Measurements from ENCODE around the gene CYB5A. TPM values are rescaled to one million over a fixed set of nuclear protein-coding genes. Genes with fewer than 3 reads are reported as not detected.

Gene CYB5A
- total and polyA plus RNA-seq, 2 of the 8 experiments (the other 6 are each of a cell fraction or from before 2014, with no cell fraction given) = 154 to 195 TPM

DNA sequence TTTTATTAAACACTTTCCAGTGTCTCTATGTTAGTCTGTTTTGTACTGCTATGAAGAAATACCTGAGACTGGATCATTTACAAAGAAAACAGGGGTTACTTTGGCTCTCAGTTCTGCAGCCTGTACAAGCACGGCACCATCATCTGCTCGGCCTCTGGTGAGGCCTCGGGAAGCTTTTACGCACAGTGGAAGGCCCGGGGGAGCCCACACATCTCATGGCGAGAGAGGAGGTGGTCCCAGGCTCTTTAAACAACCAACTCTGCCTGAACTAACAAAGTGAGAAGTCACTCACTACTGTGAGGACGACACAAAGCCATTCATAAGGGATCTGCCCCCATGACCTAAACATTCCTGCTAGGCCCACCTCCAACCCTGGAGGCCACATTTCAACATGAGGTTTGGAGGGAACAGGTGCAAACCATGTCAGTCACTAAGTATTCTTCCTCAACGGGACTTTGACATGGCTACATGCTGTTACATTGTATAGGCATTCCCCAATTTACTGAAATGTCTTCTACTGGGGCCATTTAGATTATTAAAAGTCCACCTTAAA lies 26.1 kb downstream of the CYB5A start:
- Histone ChIP-seq H2BK120ac (replicated peaks; ENCODE audit: low read depth, low read length) (no peak overlapping the region), H2BK20ac (ENCODE audit: low read length) (no peak overlapping the region), H2AFZ (ENCODE audit: low read length) (no peak overlapping the region), H3K4me1 (replicated peaks in 1 of 4; ENCODE audit: control insufficient read depth in 3 of 4, insufficient read depth in 4 of 4, low read length in 3 of 4) (peaks cover 0 to 8% (median 0%) of the 10 kb centered on the region in 4 experiments; a peak in 2 of 7 replicates), H3K9me3 (ENCODE audit: insufficient read depth in 2 of 2, low read depth in 1 of 2, low read length in 1 of 2) (no peaks in the 10 kb centered on the region), H3K23me2 (ENCODE audit: low read depth, low read length) (no peaks in the 10 kb centered on the region), H2BK5ac (ENCODE audit: low read depth, low read length) (no peak overlapping the region), H4K91ac (replicated peaks; ENCODE audit: insufficient read length, low read length) (no peak overlapping the region), H2BK12ac (ENCODE audit: low read depth, low read length) (no peak overlapping the region), H3K79me2 (ENCODE audit: control insufficient read depth in 1 of 2, insufficient read depth in 2 of 2, low read length in 2 of 2) (peaks cover 0 to 45% of the 10 kb centered on the region in 2 experiments; a peak in 2 of 4 replicates), H2BK15ac (ENCODE audit: low read length) (no peak overlapping the region), H3K4me3 (ENCODE audit: extremely low read depth in 1 of 4, insufficient read depth in 2 of 4, low read depth in 3 of 4, low read length in 4 of 4) (no peak overlapping the region), H4K5ac (ENCODE audit: insufficient read length, low read depth, low read length) (no peak overlapping the region), H3K36me3 (ENCODE audit: control insufficient read depth in 2 of 4, insufficient read depth in 4 of 4, low read length in 3 of 4) (peaks cover 0 to 19% (median 9%) of the 10 kb centered on the region in 4 experiments; a peak in 3 of 8 replicates), H3K23ac (ENCODE audit: insufficient read length) (no peak overlapping the region), H3K18ac (ENCODE audit: extremely low read depth, low read length) (no peak overlapping the region), H2AK5ac (ENCODE audit: low read depth, low read length) (no peak overlapping the region), H4K20me1 (replicated peaks in 1 of 2; ENCODE audit: control insufficient read depth in 1 of 2, insufficient read depth in 2 of 2, low read length in 2 of 2) (peaks cover 3 to 9% of the 10 kb centered on the region in 2 experiments), H3K4me2 (ENCODE audit: insufficient read depth in 1 of 2, low read depth in 2 of 2, low read length in 2 of 2) (no peak overlapping the region), H3K14ac (ENCODE audit: insufficient read length) (no peak overlapping the region), H3K27me3 (replicated peaks in 1 of 4; ENCODE audit: control insufficient read depth in 3 of 4, extremely low read depth in 1 of 4, insufficient read depth in 3 of 4, low read length in 3 of 4) (no peaks in the 10 kb centered on the region), H3K4ac (replicated peaks; ENCODE audit: insufficient read length, low read depth, low read length) (no peak overlapping the region), H3K9ac (replicated peaks in 1 of 4; ENCODE audit: extremely low read depth in 1 of 4, low read depth in 3 of 4, low read length in 3 of 4) (no peak overlapping the region), H4K8ac (ENCODE audit: extremely low read depth, insufficient read depth, low read length) (no peak overlapping the region), H3K27ac (ENCODE audit: low read depth, low read length) (no peak overlapping the region), H3K56ac (replicated peaks; ENCODE audit: insufficient read length, low read depth, low read length) (no peak overlapping the region), H3K79me1 (ENCODE audit: low read depth, low read length) (peaks cover 9% of the 10 kb centered on the region)
- no peak for DNase-seq (ENCODE audit: low read depth in 1 of 2, low spot score in 2 of 2)
- no peak for FAIRE-seq
- ChIA-PET CTCF (ENCODE audit: partially characterized antibody) (no interaction called here), POLR2A (ENCODE audit: partially characterized antibody) (no interaction called here)
- 93% methylated on average over 7 of the region's 8 CpGs; no CpG with 5 or more reads in 1 of the 2 experiments for WGBS, 2 experiments (ENCODE audit: extremely low coverage in 1 of 2, insufficient coverage in 1 of 2, insufficient read length in 1 of 2, insufficient replicate concordance in 2 of 2, low coverage in 1 of 2, low lambda C conversion rate in 2 of 2, missing lambda C conversion rate in 1 of 2)
- TF ChIP-seq CEBPB (IDR thresholded peaks at IDR 0.05; ENCODE audit: low read depth, low read length) (no peak), RAD21 (IDR thresholded peaks at IDR 0.05 in 1 of 2, conservative IDR thresholded peaks at IDR 0.05 in 1 of 2; ENCODE audit: low read depth in 2 of 2, low read length in 2 of 2) (no peak), SIN3A (conservative IDR thresholded peaks at IDR 0.05 in 1 of 2, IDR thresholded peaks at IDR 0.05 in 1 of 2; ENCODE audit: low read depth in 1 of 2, low read length in 2 of 2) (no peak), NRF1 (IDR thresholded peaks at IDR 0.05; ENCODE audit: low read depth, low read length) (no peak), POLR2A (IDR thresholded peaks at IDR 0.05; ENCODE audit: control extremely low read depth in 1 of 2, low read depth in 2 of 2, low read length in 2 of 2) (no peak), EZH2 (IDR thresholded peaks at IDR 0.05; ENCODE audit: low read depth, low read length, severe bottlenecking) (no peak), FOSL1 (IDR thresholded peaks at IDR 0.05; ENCODE audit: insufficient read depth, low read depth, low read length) (no peak), NANOG (IDR thresholded peaks at IDR 0.05; ENCODE audit: insufficient read depth, low read depth, low read length, poor library complexity, severe bottlenecking) (no peak)
- TF ChIP-seq, protein P1, sequence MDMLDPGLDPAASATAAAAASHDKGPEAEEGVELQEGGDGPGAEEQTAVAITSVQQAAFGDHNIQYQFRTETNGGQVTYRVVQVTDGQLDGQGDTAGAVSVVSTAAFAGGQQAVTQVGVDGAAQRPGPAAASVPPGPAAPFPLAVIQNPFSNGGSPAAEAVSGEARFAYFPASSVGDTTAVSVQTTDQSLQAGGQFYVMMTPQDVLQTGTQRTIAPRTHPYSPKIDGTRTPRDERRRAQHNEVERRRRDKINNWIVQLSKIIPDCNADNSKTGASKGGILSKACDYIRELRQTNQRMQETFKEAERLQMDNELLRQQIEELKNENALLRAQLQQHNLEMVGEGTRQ (IDR thresholded peaks at IDR 0.05; ENCODE audit: low read length) = no peak

Data from H1 (cell line).